Glutamatergic neuron (in vitro differentiated cells): ENCODE results near the gene STRA6. TPM values are rescaled to one million over a fixed set of nuclear protein-coding genes. Genes with fewer than 3 reads are reported as not detected.

Source experiments
- DNase-seq: peaks from one replicate; pipeline ENCODE4 v3.0.0; 2022
- H3K27ac Mint-ChIP-seq: one replicate; pipeline ENCODE4 v1.8.0; 2020; ENCODE audit warnings: mild to moderate bottlenecking, mixed read lengths, inconsistent platforms; ENCODE audit not compliant: unreplicated experiment
- H3K27me3 Mint-ChIP-seq: one replicate; pipeline ENCODE4 v1.8.0; 2020; ENCODE audit warnings: mild to moderate bottlenecking, moderate library complexity, mixed read lengths, inconsistent platforms; ENCODE audit not compliant: unreplicated experiment
- H3K36me3 Mint-ChIP-seq: one replicate; pipeline ENCODE4 v1.8.0; 2020; ENCODE audit warnings: mild to moderate bottlenecking, mixed read lengths, inconsistent platforms; ENCODE audit not compliant: unreplicated experiment
- H3K4me1 Mint-ChIP-seq: one replicate; pipeline ENCODE4 v1.8.0; 2020; ENCODE audit warnings: mild to moderate bottlenecking, low read depth, mixed read lengths, inconsistent platforms; ENCODE audit not compliant: unreplicated experiment
- H3K4me3 Mint-ChIP-seq: one replicate; pipeline ENCODE4 v1.8.0; 2020; ENCODE audit warnings: mild to moderate bottlenecking, mixed read lengths, inconsistent platforms; ENCODE audit not compliant: unreplicated experiment
- H3K9me3 Mint-ChIP-seq: one replicate; pipeline ENCODE4 v1.8.0; 2020; ENCODE audit warnings: mild to moderate bottlenecking, moderate library complexity, mixed read lengths, inconsistent platforms; ENCODE audit not compliant: unreplicated experiment
- CTCF ChIP-seq: fragments of 200-600 bp; sonication (generic); IDR thresholded peaks from one replicate; pipeline ENCODE4 v1.5.0; 2021; ENCODE audit not compliant: partially characterized antibody, unreplicated experiment
- total RNA-seq: library from RNA; stranded (reverse); fragmentation: NEBNext Ultra II Directional; extraction: Animal tissue kit (Norgen Biotek cat#: 25700); gene quantifications from one replicate; pipeline ENCODE4 v1.2.1, GENCODE V29; 2021; ENCODE audit not compliant: unreplicated experiment

STRA6 gene
- total RNA-seq, 1 donor from 2014 or later = 8.4 TPM

DNA sequence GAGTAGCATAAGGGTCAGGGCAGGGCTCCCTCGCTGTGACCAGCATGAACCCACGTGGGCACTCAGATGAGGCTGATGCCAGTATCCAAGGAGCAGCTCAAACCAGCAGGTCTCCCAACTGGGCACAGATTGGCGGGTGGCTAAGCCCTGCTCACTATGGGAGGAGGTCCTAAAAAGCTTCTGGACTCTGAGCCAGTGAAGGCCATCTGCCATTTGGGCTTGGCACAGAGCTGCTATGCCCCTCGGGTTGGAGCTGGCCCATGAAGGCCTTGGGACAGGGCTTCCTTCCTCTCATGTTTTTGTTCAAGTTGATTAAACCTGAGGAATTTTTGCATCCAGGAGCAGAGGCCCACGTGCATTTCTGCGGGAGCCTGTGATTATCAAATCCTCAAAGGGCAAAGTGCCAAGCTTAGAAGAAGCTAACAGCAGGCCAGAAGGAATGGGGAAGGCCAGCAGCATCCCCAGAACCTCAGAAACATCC, 4.3 kb upstream of the STRA6 start:
- Mint-ChIP-seq H3K4me3 (no peak overlapping the region), H3K27ac (no peak overlapping the region), H3K9me3 (peaks cover 12% of the 10 kb centered on the region), H3K27me3 (peaks cover 6% of the 10 kb centered on the region), H3K36me3 (peaks cover 5% of the 10 kb centered on the region), H3K4me1 (peaks cover 24% of the 10 kb centered on the region)
- no peak for DNase-seq
- no peak for TF ChIP-seq CTCF

DNA sequence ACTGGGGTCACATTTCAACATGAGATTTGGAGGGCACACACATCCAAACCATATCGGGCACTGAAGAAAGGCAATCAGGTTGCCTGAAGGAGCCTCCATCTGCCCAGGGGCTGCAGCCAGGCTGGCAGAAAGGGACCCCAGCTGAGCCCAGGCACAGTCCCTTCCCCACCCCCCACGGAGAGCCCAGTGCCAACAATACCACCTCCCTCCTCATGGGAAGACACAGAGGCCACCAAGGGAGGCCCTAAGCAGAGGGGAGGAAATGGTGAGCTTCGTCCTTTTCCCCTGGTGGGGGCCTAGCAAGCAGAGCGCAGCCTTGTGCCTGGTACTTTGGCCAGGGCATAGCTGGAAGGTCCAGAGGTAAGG, 3.0 kb upstream of the STRA6 start:
- Mint-ChIP-seq H3K4me1 (peaks cover 32% of the 10 kb centered on the region), H3K9me3 (peaks cover 12% of the 10 kb centered on the region), H3K27ac (no peak overlapping the region), H3K4me3 (no peak overlapping the region), H3K36me3 (peaks cover 5% of the 10 kb centered on the region), H3K27me3 (peaks cover 9% of the 10 kb centered on the region)
- no peak for TF ChIP-seq CTCF
- no peak for DNase-seq

DNA sequence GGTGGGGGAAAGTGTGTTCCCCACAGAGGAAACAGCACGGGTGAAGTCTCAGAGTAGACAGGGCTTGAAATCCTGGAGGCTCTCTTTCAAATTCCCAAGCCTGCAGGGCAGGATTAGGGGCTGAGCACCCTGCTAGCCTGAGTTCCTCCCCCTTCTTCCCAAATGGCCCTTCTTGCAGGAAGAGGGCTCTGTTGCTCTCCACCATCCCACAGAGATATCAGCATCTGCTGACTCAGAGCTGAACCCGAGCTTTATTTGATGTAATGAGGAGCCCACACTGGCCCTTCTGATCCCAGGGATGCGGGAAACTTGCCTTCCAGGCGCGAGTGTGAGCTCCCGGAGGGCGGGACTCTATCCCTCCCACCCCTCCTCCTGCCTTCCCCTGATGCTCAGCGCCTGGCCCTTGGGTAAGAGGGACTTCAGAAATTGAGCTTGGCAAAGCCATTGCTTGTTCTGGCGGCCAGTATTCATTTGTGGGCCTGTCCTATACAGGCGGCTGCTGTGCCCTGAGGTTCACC, 1.4 kb upstream of the STRA6 start:
- Mint-ChIP-seq H3K4me3 (no peak overlapping the region), H3K27me3 (peaks cover 7% of the 10 kb centered on the region), H3K27ac (no peak overlapping the region), H3K36me3 (peaks cover 5% of the 10 kb centered on the region), H3K9me3 (peaks cover 12% of the 10 kb centered on the region), H3K4me1 (peaks cover 33% of the 10 kb centered on the region)
- DNase-seq = no peak
- no peak for TF ChIP-seq CTCF

GRCh38 chr15:74201710-74202420, 722 bp downstream of the STRA6 start:
- DNase-seq = no peak
- Mint-ChIP-seq H3K4me1 (peaks cover 28% of the 10 kb centered on the region), H3K9me3 (peaks cover 8% of the 10 kb centered on the region), H3K4me3 (peak overlapping the region; percentile 59), H3K36me3 (no peaks in the 10 kb centered on the region), H3K27ac (peak overlapping the region; percentile 43), H3K27me3 (peaks cover 2% of the 10 kb centered on the region)
- no peak for TF ChIP-seq CTCF

DNA sequence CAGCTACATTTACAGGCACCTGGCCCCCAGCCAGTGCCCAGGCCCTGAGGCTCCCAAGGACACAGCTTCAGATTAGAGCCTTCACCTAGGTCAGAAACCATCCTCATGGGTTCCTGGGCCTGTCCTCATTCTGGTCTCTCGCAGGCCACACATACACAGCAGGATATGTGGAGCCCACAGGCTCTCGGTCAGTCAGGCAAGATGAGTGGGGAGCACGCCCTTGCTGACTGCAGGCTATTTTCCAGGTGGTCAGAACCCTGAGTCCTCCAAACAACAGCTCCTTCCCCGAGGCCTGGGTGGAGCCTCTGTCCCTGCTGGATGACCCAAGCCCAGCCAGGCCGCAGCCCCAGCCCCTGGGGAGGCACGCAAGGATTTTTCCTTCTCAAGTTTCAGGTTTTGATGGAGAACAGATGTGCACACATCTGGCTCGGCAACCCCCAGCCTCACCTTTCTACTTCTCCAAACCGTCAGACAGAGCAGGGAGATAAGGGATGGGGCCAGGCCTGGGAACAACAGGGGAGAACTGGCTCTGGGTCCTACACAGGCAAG, 1.6 kb downstream of the STRA6 start:
- Mint-ChIP-seq H3K4me3 (peak overlapping the region; percentile 34), H3K27me3 (peaks cover 2% of the 10 kb centered on the region), H3K36me3 (no peaks in the 10 kb centered on the region), H3K9me3 (peaks cover 6% of the 10 kb centered on the region), H3K4me1 (peaks cover 28% of the 10 kb centered on the region), H3K27ac (no peak overlapping the region)
- DNase-seq = no peak
- TF ChIP-seq CTCF = no peak
